GM10266 (cell line): Measurements from ENCODE around the gene LPAR3.

Experiments
- DNase-seq: peaks from one replicate; pipeline ENCODE4 v3.0.0; 2012; ENCODE audit errors: extremely low spot score
- CTCF ChIP-seq: IDR thresholded peaks from 2 replicates; pipeline ENCODE4 v1.5.1; 2012; ENCODE audit warnings: mild to moderate bottlenecking, low read depth; ENCODE audit not compliant: control insufficient read depth, insufficient read depth; ENCODE audit errors: missing control alignments

LPAR3 gene

GRCh38 chr1:84809023-84809422, 84.0 kb downstream of the LPAR3 start:
- no peak for DNase-seq
- TF ChIP-seq CTCF = no peak

GRCh38 chr1:84803604-84804003, 89.4 kb downstream of the LPAR3 start:
- TF ChIP-seq CTCF = no peak
- no peak for DNase-seq

GRCh38 chr1:84802567-84803232, 90.3 kb downstream of the LPAR3 start:
- TF ChIP-seq CTCF = no peak
- DNase-seq = no peak

GRCh38 chr1:84800090-84801073, 92.6 kb downstream of the LPAR3 start:
- DNase-seq = no peak
- TF ChIP-seq CTCF = no peak

GRCh38 chr1:84797603-84798002, 95.4 kb downstream of the LPAR3 start:
- no peak for TF ChIP-seq CTCF

GRCh38 chr1:84795966-84796600, 96.9 kb downstream of the LPAR3 start:
- DNase-seq = no peak
- TF ChIP-seq CTCF = no peak

More at GRCh38 chr1:84797603-84798002, 95.4 kb downstream of the LPAR3 start:
- no peak for DNase-seq

- DNase-seq = no peak
- no peak for TF ChIP-seq CTCF
Measured at GRCh38 chr1:84795213-84795612, 97.8 kb downstream of the LPAR3 start.
